ENCODE data around the gene TOPBP1.
"Not testable (repeated sequence)": the region's sequence is repeated elsewhere in the genome, so short reads cannot be mapped to it uniquely, and the experiment has no call there.

The TOPBP1 gene

DNA sequence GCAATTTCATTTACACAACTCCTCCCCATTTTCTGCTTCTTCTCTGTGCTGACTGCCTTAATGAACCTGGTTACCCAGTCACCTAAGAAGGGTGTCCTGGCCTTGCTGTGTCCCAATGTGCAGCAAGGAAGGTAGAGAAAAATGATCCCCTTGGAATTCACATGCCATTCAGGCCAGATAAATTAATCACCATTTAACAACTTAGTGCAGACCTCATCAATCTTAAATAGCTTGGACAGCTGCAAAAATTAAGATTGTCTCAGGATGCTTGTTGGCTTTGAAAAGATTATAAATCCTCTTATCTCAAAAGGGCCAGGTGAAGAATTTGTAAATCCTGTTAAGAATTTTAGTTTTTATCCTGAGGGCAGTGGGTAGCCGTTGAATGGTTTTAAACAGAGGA is 97.9 kb downstream of the TOPBP1 start:
- Histone ChIP-seq H3K79me2 (ENCODE audit: insufficient read depth, low read depth) (no peaks in the 10 kb centered on the region), H3K4me2 (no peak overlapping the region), H3K36me3 (ENCODE audit: insufficient read depth) (no peaks in the 10 kb centered on the region), H3K9ac (no peak overlapping the region), H3K27me3 (ENCODE audit: insufficient read depth, low read depth) (no peaks in the 10 kb centered on the region), H3K4me3 (IDR thresholded peaks at IDR 0.05; ENCODE audit: insufficient read depth, low read depth, low read length) (no peak overlapping the region), H3K4me1 (ENCODE audit: low read depth, poor library complexity, severe bottlenecking) (peaks cover 10% of the 10 kb centered on the region), H2AFZ (ENCODE audit: low read depth) (no peak overlapping the region), H3K27ac (no peak overlapping the region), H4K20me1 (ENCODE audit: insufficient read depth) (no peaks in the 10 kb centered on the region)
- no peak for TF ChIP-seq CTCF (conservative IDR thresholded peaks at IDR 0.05; ENCODE audit: low read depth, low read length)

DNA sequence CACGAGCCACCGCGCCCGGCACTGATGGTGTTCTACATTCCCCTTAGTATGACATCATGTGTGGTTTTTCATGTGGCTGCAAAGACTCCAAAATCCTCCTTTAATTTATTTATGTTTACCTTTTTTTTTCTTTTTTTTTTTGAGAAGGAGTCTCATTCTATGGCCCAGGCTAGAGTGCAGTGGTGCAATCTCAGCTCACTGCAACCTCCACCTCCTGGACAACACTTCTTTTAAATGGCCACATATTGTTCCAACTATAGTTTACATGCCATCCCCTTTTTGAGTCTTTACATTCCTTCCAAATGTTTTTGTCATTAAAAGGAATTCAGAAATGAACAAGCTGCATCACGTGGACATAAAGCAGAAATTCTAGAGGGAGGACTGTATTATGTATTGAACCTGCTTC is 98.6 kb downstream of the TOPBP1 start:
- no peak overlapping the region for H2AFZ ChIP-seq (ENCODE audit: low read depth)
- no peaks in the 10 kb centered on the region for H3K27me3 ChIP-seq (ENCODE audit: insufficient read depth, low read depth)
- no peak overlapping the region for H3K9ac ChIP-seq
- H3K36me3 ChIP-seq (ENCODE audit: insufficient read depth), result no peaks in the 10 kb centered on the region
- H3K4me3 ChIP-seq (IDR thresholded peaks at IDR 0.05; ENCODE audit: insufficient read depth, low read depth, low read length), result no peak overlapping the region
- H3K27ac ChIP-seq, result no peak overlapping the region
- peaks cover 10% of the 10 kb centered on the region for H3K4me1 ChIP-seq (ENCODE audit: low read depth, poor library complexity, severe bottlenecking)
- H3K4me2 ChIP-seq, result no peak overlapping the region
- H4K20me1 ChIP-seq (ENCODE audit: insufficient read depth), result no peaks in the 10 kb centered on the region
- no peak for TF ChIP-seq CTCF (conservative IDR thresholded peaks at IDR 0.05; ENCODE audit: low read depth, low read length)
- no peaks in the 10 kb centered on the region for H3K79me2 ChIP-seq (ENCODE audit: insufficient read depth, low read depth)

- Histone ChIP-seq H4K20me1 (ENCODE audit: insufficient read depth) (no peaks in the 10 kb centered on the region), H3K4me3 (IDR thresholded peaks at IDR 0.05; ENCODE audit: insufficient read depth, low read depth, low read length) (no peak overlapping the region), H3K4me2 (no peak overlapping the region), H3K27ac (no peak overlapping the region), H2AFZ (ENCODE audit: low read depth) (no peak overlapping the region), H3K9ac (no peak overlapping the region), H3K4me1 (ENCODE audit: low read depth, poor library complexity, severe bottlenecking) (peaks cover 10% of the 10 kb centered on the region), H3K27me3 (ENCODE audit: insufficient read depth, low read depth) (no peaks in the 10 kb centered on the region), H3K79me2 (ENCODE audit: insufficient read depth, low read depth) (no peaks in the 10 kb centered on the region), H3K36me3 (ENCODE audit: insufficient read depth) (no peaks in the 10 kb centered on the region)
- no peak for TF ChIP-seq CTCF (conservative IDR thresholded peaks at IDR 0.05; ENCODE audit: low read depth, low read length)
These were observed 99.4 kb downstream of the TOPBP1 start for GRCh38 chr3:133562376-133562775.

DNA sequence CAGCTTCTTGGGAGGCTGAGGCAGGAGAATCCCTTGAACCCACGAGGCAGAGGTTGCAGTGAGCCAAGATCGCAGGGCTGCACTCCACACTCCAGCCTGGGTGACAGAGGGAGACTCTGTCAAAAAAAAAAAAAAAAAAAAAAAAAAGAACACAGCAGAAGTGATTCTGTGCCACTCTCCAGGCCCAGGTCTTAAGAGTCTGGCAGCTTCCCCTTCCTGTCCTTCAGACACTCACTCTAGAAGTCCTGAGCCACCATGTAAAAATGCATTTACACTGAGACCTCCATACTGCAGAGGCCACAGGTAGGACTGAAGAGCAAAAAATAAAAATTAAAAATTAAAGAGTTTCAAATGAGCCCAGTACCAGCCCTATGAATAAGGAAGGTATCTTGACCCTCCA is 100.1 kb downstream of the TOPBP1 start:
- Histone ChIP-seq H3K36me3 (ENCODE audit: insufficient read depth) (no peaks in the 10 kb centered on the region), H3K27ac (no peak overlapping the region), H2AFZ (ENCODE audit: low read depth) (no peak overlapping the region), H3K27me3 (ENCODE audit: insufficient read depth, low read depth) (no peaks in the 10 kb centered on the region), H4K20me1 (ENCODE audit: insufficient read depth) (no peaks in the 10 kb centered on the region), H3K79me2 (ENCODE audit: insufficient read depth, low read depth) (no peaks in the 10 kb centered on the region), H3K4me2 (no peak overlapping the region), H3K4me3 (IDR thresholded peaks at IDR 0.05; ENCODE audit: insufficient read depth, low read depth, low read length) (no peak overlapping the region), H3K9ac (no peak overlapping the region), H3K4me1 (ENCODE audit: low read depth, poor library complexity, severe bottlenecking) (peaks cover 10% of the 10 kb centered on the region)
- TF ChIP-seq CTCF (conservative IDR thresholded peaks at IDR 0.05; ENCODE audit: low read depth, low read length), result no peak

- H3K4me3 ChIP-seq (IDR thresholded peaks at IDR 0.05; ENCODE audit: insufficient read depth, low read depth, low read length); H2AFZ ChIP-seq (ENCODE audit: low read depth); H3K36me3 ChIP-seq (ENCODE audit: insufficient read depth); H4K20me1 ChIP-seq (ENCODE audit: insufficient read depth); H3K79me2 ChIP-seq (ENCODE audit: insufficient read depth, low read depth); H3K9ac ChIP-seq; H3K27ac ChIP-seq; H3K4me2 ChIP-seq; H3K27me3 ChIP-seq (ENCODE audit: insufficient read depth, low read depth): not testable (repeated sequence)
- peaks cover 48% of the 10 kb centered on the region for H3K4me1 ChIP-seq (ENCODE audit: low read depth, poor library complexity, severe bottlenecking)
These were observed 110.2 kb downstream of the TOPBP1 start for GRCh38 chr3:133551589-133551988.
